K562 (cell line): ENCODE measurements around the gene PRMT7. TPM values are rescaled to one million over a fixed set of nuclear protein-coding genes. Genes with fewer than 3 reads are reported as not detected.

Experiments
- ATAC-seq: fragments of 200-7000 bp; cut with Tn5 transposase; 3 replicates; pipeline ENCODE4 v1.9.1; 2020; ENCODE audit warnings: moderate library complexity
- BruUV-seq: library from RNA; stranded (reverse); fragments of 400-500 nt; replicated peaks from 2 replicates; lab custom pipeline; 2021; lab: Mats Ljungman, UMichigan
- CTCF ChIA-PET: fragments of 300-600 bp; formaldehyde crosslinking; extraction: SDS; loops from one replicate; lab custom pipeline; 2021; ENCODE audit warnings: low intra/inter-chr PET ratio; lab: Yijun Ruan, JAX
- POLR2A ChIA-PET: fragments of 300-600, 350-650 bp; sonication (Branson Sonifier 250); formaldehyde crosslinking; extraction: SDS; loops from one replicate; lab custom pipeline; 2021; ENCODE audit warnings: antibody characterized with exemption, inconsistent platforms; lab: Yijun Ruan, JAX
- DNase-seq, 4 experiments: peaks; one replicate each; pipeline versions ENCODE4 v3.0.0 to v3.0.0-alpha.2; 2011 to 2018; ENCODE audit warnings: low spot score in 3 of 4, mixed read lengths in 3 of 4; ENCODE audit errors: extremely low read depth in 1 of 4
- FAIRE-seq: peaks from 2 replicates; lab custom pipeline; 2011; peaks lifted over from hg19 to GRCh38; lab: Jason Lieb, UNC
- H2AFZ ChIP-seq: 2 replicates; pipeline ENCODE4 v1.6.0; 2011; ENCODE audit warnings: low read depth, low read length, control low read depth, inconsistent platforms
- H3K27ac ChIP-seq: fragments of 200-600 bp; 3 replicates; pipeline ENCODE4 v1.8.0; 2011; ENCODE audit warnings: low read depth, mild to moderate bottlenecking, control low read depth, inconsistent platforms, low read length, moderate library complexity, mixed read lengths; ENCODE audit errors: extremely low read depth
- H3K27me3 ChIP-seq, 2 experiments: fragments of 300-600 bp in 1 of 2; 2 replicates in 1 of 2; 3 replicates in 1 of 2; pipeline versions ENCODE4 v1.6.0 to v1.8.0; 2011; ENCODE audit warnings: inconsistent platforms in 2 of 2, low read length in 2 of 2, mild to moderate bottlenecking in 1 of 2, mixed read lengths in 1 of 2, moderate library complexity in 1 of 2; ENCODE audit not compliant: control insufficient read depth in 2 of 2, insufficient read depth in 2 of 2
- H3K36me3 ChIP-seq: fragments of 300-600 bp; 3 replicates; pipeline ENCODE4 v1.8.0; 2011; ENCODE audit warnings: mild to moderate bottlenecking, low read length, inconsistent platforms; ENCODE audit not compliant: control insufficient read depth, insufficient read depth
- H3K4me1 ChIP-seq, 2 experiments: fragments of 200-600 bp in 1 of 2; replicated peaks in 1 of 2; 2 replicates in 1 of 2; 3 replicates in 1 of 2; pipeline versions ENCODE4 v1.5.1 to v1.8.0; 2011; ENCODE audit warnings: inconsistent platforms in 2 of 2, low read length in 2 of 2, mild to moderate bottlenecking in 1 of 2, mixed read lengths in 1 of 2, moderate library complexity in 1 of 2; ENCODE audit not compliant: control insufficient read depth in 2 of 2, insufficient read depth in 2 of 2
- H3K4me2 ChIP-seq: 2 replicates; pipeline ENCODE4 v1.6.1; 2011; ENCODE audit warnings: low read length, control low read depth, inconsistent platforms, mixed read lengths; ENCODE audit not compliant: insufficient read depth
- H3K4me3 ChIP-seq: fragments of 200-600 bp; sonication (generic), shearing (Covaris generic); 2 replicates; pipeline ENCODE4 v1.5.1; 2016; ENCODE audit warnings: control low read depth, inconsistent platforms
- H3K79me2 ChIP-seq: fragments of 200-600 bp; 3 replicates; pipeline ENCODE4 v1.8.0; 2011; ENCODE audit warnings: low read length, inconsistent platforms; ENCODE audit not compliant: control insufficient read depth, insufficient read depth
- H3K9ac ChIP-seq, 2 experiments: 2 replicates each; pipeline versions ENCODE4 v1.6.0 to v1.6.1; 2011; ENCODE audit warnings: low read depth in 2 of 2, low read length in 2 of 2, control low read depth in 1 of 2, inconsistent platforms in 1 of 2, mild to moderate bottlenecking in 1 of 2, mixed read lengths in 1 of 2; ENCODE audit not compliant: insufficient read depth in 1 of 2
- H3K9me1 ChIP-seq: one replicate; pipeline ENCODE4 v1.6.0; 2011; ENCODE audit warnings: inconsistent platforms, mild to moderate bottlenecking, low read length, moderate library complexity; ENCODE audit not compliant: control insufficient read depth, insufficient read depth
- H3K9me3 ChIP-seq: replicated peaks from 2 replicates; pipeline ENCODE4 v1.5.1; 2011; ENCODE audit warnings: low read depth, low read length, inconsistent platforms; ENCODE audit not compliant: control insufficient read depth, insufficient read depth
- H4K20me1 ChIP-seq: replicated peaks from 2 replicates; pipeline ENCODE4 v1.6.1; 2011; ENCODE audit warnings: low read length, inconsistent platforms, mixed read lengths; ENCODE audit not compliant: control insufficient read depth, insufficient read depth
- BHLHE40 ChIP-seq: IDR thresholded peaks from 2 replicates; pipeline ENCODE4 v1.6.1; 2011; ENCODE audit warnings: low read length, improper control_type of control experiment
- CEBPB ChIP-seq: fragments of 450-650 bp; IDR thresholded peaks from 2 replicates; pipeline ENCODE4 v1.6.1; 2016; ENCODE audit warnings: missing genetic modification characterization, missing compliant biosample characterization
- ETV1 ChIP-seq: fragments of 450-650 bp; conservative IDR thresholded peaks from 2 replicates; pipeline ENCODE4 v1.6.1; 2016; ENCODE audit warnings: missing genetic modification characterization, control low read depth, low read depth, missing compliant biosample characterization
- GTF2E2 ChIP-seq: fragments of 200-800 bp; sonication (Bioruptor generic); IDR thresholded peaks from 2 replicates; pipeline ENCODE4 v1.6.1; 2016; ENCODE audit warnings: missing genetic modification characterization, missing compliant biosample characterization
- HNRNPL ChIP-seq: fragments of 200-400 bp; formaldehyde crosslinking; IDR thresholded peaks from 2 replicates; pipeline ENCODE4 v1.6.1; 2017; ENCODE audit warnings: low read depth, mild to moderate bottlenecking, low read length
- HNRNPUL1 ChIP-seq: fragments of 200-400 bp; formaldehyde crosslinking; IDR thresholded peaks from 2 replicates; pipeline ENCODE4 v1.6.1; 2017; ENCODE audit warnings: low read length
- KDM4B ChIP-seq, 2 experiments: fragments of 450-650 bp in 1 of 2; sonication (generic) in 1 of 2; IDR thresholded peaks; 2 replicates each; pipeline ENCODE4 v1.6.1; 2016 to 2017; ENCODE audit warnings: borderline replicate concordance in 2 of 2, antibody characterized with exemption in 1 of 2, low read depth in 1 of 2, mild to moderate bottlenecking in 1 of 2
- LARP7 ChIP-seq: fragments of 450-650 bp; IDR thresholded peaks from 2 replicates; pipeline ENCODE4 v1.6.1; 2016
- RBM17 ChIP-seq: fragments of 200-400 bp; formaldehyde crosslinking; IDR thresholded peaks from 2 replicates; pipeline ENCODE4 v1.6.1; 2017; ENCODE audit warnings: low read depth, mild to moderate bottlenecking, low read length, borderline replicate concordance
- WGBS: fragments of 100-300 bp; shearing (Covaris generic); methylation state at CpG from one replicate; pipeline ENCODE4 v1.1.6; 2016; ENCODE audit warnings: low coverage, mixed read lengths; ENCODE audit not compliant: insufficient coverage; ENCODE audit errors: missing lambda C conversion rate; 5-methylcytosine and 5-hydroxymethylcytosine counted together
- in situ Hi-C: fragments of 300-500 bp; cut with MboI; formaldehyde crosslinking; loops from 4 replicates; pipeline ENCODE4 v1.15.0; 2018; ENCODE audit warnings: inconsistent platforms, mixed read lengths
- intact Hi-C: fragments of 100-400 bp; cut with micrococcal nuclease; formaldehyde crosslinking; loops from 2 replicates; pipeline ENCODE4 v1.14.2; 2022
- polyA plus RNA-seq, 8 experiments: library from polyadenylated mRNA; depleted of rRNA in 4 of 8; stranded (reverse) in 5 of 8; unstranded in 3 of 8; fragments of >200 nt; fragmentation: Nextera tagmentation in 2 of 8; fragmentation: Illumina TruSeq in 1 of 8; extraction: Ambion mirVana in 2 of 8; extraction: Trizol in 1 of 8; gene quantifications; 2 replicates each; pipeline versions ENCODE4 v1.2.1 to v1.2.3, GENCODE V29; 2011 to 2014; ENCODE audit warnings: inconsistent platforms in 1 of 8, missing spikeins in 1 of 8
- total RNA-seq, 7 experiments: library from RNA; depleted of rRNA in 6 of 7; stranded (reverse); fragments of >200 nt in 6 of 7; fragmentation: Illumina TruSeq in 2 of 7; extraction: Trizol in 2 of 7; gene quantifications; 2 replicates each; pipeline versions ENCODE4 v1.2.1 to v1.2.3, GENCODE V29; 2011 to 2021; ENCODE audit warnings: low replicate concordance in 1 of 7
- TF ChIP-seq, protein P1 (sequence below): fragments of 450-650 bp; IDR thresholded peaks from 2 replicates; pipeline ENCODE4 v1.6.1; 2016; ENCODE audit warnings: antibody characterized with exemption
- TF ChIP-seq, protein P2 (sequence below): fragments of 450-650 bp; formaldehyde crosslinking; IDR thresholded peaks from 2 replicates; pipeline ENCODE4 v1.4.0; 2020; ENCODE audit warnings: mild to moderate bottlenecking, moderate library complexity
- TF ChIP-seq, protein P3 (sequence below): fragments of 250-450 bp; sonication (Bioruptor Pico); IDR thresholded peaks from 2 replicates; pipeline ENCODE4 v1.9.0; 2021; ENCODE audit warnings: mild to moderate bottlenecking, inconsistent platforms

PRMT7 gene
- total and polyA plus RNA-seq, 9 of the 15 experiments (the other 6 are each of a cell fraction or from before 2014, with no cell fraction given) = 6.4 to 88.8 (median 73.1) TPM

DNA sequence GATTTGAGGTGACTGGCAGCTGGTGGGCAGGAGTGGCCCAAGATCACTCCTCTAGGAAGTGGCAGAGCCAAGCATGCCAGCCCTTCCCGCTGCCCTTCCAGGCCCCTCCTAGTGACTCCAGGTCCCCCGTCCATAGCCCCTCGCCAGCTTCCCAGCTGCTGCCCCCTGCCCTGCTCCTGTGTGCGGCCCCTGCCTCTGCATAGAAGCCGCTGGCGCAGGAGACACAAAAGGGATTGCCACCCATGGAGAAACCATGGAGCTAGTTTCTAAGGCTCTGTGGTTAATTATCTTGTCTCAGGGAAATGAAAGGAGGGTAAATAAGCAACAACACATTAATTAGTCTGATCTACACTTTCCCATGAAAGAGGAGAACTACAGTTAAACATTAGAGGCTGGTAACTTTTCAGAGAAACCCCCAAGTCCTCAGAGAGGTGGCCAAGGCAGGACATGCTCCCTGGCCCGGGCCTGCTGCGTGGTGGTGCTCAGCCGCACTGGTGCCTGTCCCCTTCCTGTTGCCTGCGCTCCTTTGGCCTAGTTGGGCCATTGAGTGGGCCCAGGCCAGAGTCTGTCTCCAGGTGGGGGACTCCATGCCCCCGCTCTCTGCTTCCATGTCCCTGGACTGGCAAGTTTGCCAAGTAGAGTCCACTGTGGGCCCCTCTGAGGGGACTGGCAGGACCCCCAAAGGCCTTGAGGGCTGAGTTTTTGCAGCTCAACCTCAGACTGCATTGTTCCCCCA, 65.2 kb downstream of the PRMT7 start:
- H3K27ac ChIP-seq = no peak overlapping the region
- H3K27me3 ChIP-seq = peaks cover 37 to 49% of the 10 kb centered on the region in 2 experiments; a peak in 4 of 5 replicates
- peaks cover 8% of the 10 kb centered on the region; the same call in 1 of the 2 replicates for H4K20me1 ChIP-seq
- no peak for DNase-seq
- no peak for ATAC-seq
- 12% methylated on average over 11 of the region's 11 CpGs for WGBS
- no TSS peak for BruUV-seq
- ChIA-PET CTCF (no interaction called here), POLR2A (interaction anchor here (0.6 to 2.0 kb wide), 2 partner anchors 11 to 912 kb away, joined by 3 to 5 read pairs; no protein-coding TSS in a partner anchor)
- intact Hi-C loops = no loop called here
- H3K9me3 ChIP-seq = no peaks in the 10 kb centered on the region
- no peaks in the 10 kb centered on the region for H3K36me3 ChIP-seq
- H3K4me2 ChIP-seq = no peak overlapping the region
- H2AFZ ChIP-seq = no peak overlapping the region
- in situ Hi-C loops = no loop called here
- peaks cover 18 to 32% of the 10 kb centered on the region in 2 experiments for H3K4me1 ChIP-seq
- no peak overlapping the region for H3K4me3 ChIP-seq
- FAIRE-seq = no peak
- H3K9me1 ChIP-seq = no peaks in the 10 kb centered on the region
- TF ChIP-seq, protein P1, sequence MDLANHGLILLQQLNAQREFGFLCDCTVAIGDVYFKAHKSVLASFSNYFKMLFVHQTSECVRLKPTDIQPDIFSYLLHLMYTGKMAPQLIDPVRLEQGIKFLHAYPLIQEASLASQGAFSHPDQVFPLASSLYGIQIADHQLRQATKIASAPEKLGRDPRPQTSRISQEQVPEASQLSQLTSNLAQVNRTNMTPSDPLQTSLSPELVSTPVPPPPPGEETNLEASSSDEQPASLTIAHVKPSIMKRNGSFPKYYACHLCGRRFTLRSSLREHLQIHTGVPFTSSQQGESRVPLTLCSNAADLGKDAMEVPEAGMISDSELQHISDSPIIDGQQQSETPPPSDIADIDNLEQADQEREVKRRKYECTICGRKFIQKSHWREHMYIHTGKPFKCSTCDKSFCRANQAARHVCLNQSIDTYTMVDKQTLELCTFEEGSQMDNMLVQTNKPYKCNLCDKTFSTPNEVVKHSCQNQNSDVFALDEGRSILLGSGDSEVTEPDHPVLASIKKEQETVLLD = no peak
- no peak for TF ChIP-seq BHLHE40
- TF ChIP-seq RBM17 = no peak
- TF ChIP-seq HNRNPUL1 = no peak
- no peak for TF ChIP-seq GTF2E2 (tag)
- TF ChIP-seq, protein P2, sequence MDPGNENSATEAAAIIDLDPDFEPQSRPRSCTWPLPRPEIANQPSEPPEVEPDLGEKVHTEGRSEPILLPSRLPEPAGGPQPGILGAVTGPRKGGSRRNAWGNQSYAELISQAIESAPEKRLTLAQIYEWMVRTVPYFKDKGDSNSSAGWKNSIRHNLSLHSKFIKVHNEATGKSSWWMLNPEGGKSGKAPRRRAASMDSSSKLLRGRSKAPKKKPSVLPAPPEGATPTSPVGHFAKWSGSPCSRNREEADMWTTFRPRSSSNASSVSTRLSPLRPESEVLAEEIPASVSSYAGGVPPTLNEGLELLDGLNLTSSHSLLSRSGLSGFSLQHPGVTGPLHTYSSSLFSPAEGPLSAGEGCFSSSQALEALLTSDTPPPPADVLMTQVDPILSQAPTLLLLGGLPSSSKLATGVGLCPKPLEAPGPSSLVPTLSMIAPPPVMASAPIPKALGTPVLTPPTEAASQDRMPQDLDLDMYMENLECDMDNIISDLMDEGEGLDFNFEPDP (CRISPR knock-in tag) = no peak
- TF ChIP-seq ETV1 (tag) = no peak
- TF ChIP-seq CEBPB (tag) = no peak
- TF ChIP-seq LARP7 = no peak
- no peak for TF ChIP-seq HNRNPL
- TF ChIP-seq KDM4B (IDR thresholded peaks at IDR 0.05; ENCODE audit: borderline replicate concordance in 2 of 2, low read depth in 1 of 2) = no peak
- TF ChIP-seq, protein P3, sequence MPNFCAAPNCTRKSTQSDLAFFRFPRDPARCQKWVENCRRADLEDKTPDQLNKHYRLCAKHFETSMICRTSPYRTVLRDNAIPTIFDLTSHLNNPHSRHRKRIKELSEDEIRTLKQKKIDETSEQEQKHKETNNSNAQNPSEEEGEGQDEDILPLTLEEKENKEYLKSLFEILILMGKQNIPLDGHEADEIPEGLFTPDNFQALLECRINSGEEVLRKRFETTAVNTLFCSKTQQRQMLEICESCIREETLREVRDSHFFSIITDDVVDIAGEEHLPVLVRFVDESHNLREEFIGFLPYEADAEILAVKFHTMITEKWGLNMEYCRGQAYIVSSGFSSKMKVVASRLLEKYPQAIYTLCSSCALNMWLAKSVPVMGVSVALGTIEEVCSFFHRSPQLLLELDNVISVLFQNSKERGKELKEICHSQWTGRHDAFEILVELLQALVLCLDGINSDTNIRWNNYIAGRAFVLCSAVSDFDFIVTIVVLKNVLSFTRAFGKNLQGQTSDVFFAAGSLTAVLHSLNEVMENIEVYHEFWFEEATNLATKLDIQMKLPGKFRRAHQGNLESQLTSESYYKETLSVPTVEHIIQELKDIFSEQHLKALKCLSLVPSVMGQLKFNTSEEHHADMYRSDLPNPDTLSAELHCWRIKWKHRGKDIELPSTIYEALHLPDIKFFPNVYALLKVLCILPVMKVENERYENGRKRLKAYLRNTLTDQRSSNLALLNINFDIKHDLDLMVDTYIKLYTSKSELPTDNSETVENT = no peak
- no peak overlapping the region for H3K9ac ChIP-seq
- H3K79me2 ChIP-seq = no peaks in the 10 kb centered on the region
